Urothelium cell line (cell line): ENCODE data around the gene VPS37B.
"Not testable (repeated sequence)": the region's sequence is repeated elsewhere in the genome, so short reads cannot be mapped to it uniquely, and the experiment has no call there.

ENCODE experiments used
- DNase-seq: peaks from one replicate; pipeline ENCODE4 v3.0.0; 2011; ENCODE audit warnings: low spot score, mixed read lengths
- FAIRE-seq: peaks from 2 replicates; lab custom pipeline; 2011; peaks lifted over from hg19 to GRCh38; lab: Jason Lieb, UNC

VPS37B gene

GRCh38 chr12:122909442-122910288 lies 13.7 kb upstream of the VPS37B start:
- no peak for FAIRE-seq
- DNase-seq, result peak; percentile 23

- no peak for DNase-seq
- FAIRE-seq, result no peak
Measured at GRCh38 chr12:122908915-122909314, 13.0 kb upstream of the VPS37B start.

- not testable (repeated sequence) for DNase-seq, FAIRE-seq
Measured at GRCh38 chr12:122905258-122905657, 9.3 kb upstream of the VPS37B start.

GRCh38 chr12:122903693-122904034 lies 7.7 kb upstream of the VPS37B start:
- FAIRE-seq, result no peak
- DNase-seq, result no peak

- FAIRE-seq, result no peak
- no peak for DNase-seq
Measured at GRCh38 chr12:122902854-122903692, 7.1 kb upstream of the VPS37B start.

GRCh38 chr12:122899887-122900286 lies 4.0 kb upstream of the VPS37B start:
- no peak for DNase-seq
- no peak for FAIRE-seq

- FAIRE-seq, result no peak
- no peak for DNase-seq
Measured at GRCh38 chr12:122896662-122897061, 738 bp upstream of the VPS37B start.

- FAIRE-seq, result no peak
- DNase-seq, result no peak
Measured at GRCh38 chr12:122895320-122895703, 612 bp downstream of the VPS37B start.

GRCh38 chr12:122894193-122895121 lies 1.5 kb downstream of the VPS37B start:
- no peak for FAIRE-seq
- no peak for DNase-seq

GRCh38 chr12:122893208-122894153 lies 2.4 kb downstream of the VPS37B start:
- no peak for DNase-seq
- no peak for FAIRE-seq

- not testable (repeated sequence) for FAIRE-seq, DNase-seq
Measured at GRCh38 chr12:122892724-122893123, 3.2 kb downstream of the VPS37B start.

GRCh38 chr12:122891661-122892525 lies 4.0 kb downstream of the VPS37B start:
- FAIRE-seq (no peak), DNase-seq (no peak)

- DNase-seq (no peak), FAIRE-seq (no peak)
Measured at GRCh38 chr12:122889761-122890520, 6.0 kb downstream of the VPS37B start.

- DNase-seq (peak; percentile 34), FAIRE-seq (no peak)
Measured at GRCh38 chr12:122888232-122888752, 7.6 kb downstream of the VPS37B start.

GRCh38 chr12:122887819-122888212 lies 8.1 kb downstream of the VPS37B start:
- DNase-seq (no peak), FAIRE-seq (no peak)

GRCh38 chr12:122886851-122887818 lies 8.8 kb downstream of the VPS37B start:
- no peak for FAIRE-seq
- DNase-seq, result peak; percentile 82

- FAIRE-seq (no peak), DNase-seq (no peak)
Measured at GRCh38 chr12:122886161-122886560, 9.8 kb downstream of the VPS37B start.
